ENCODE results near the gene MAP3K8.

DNA sequence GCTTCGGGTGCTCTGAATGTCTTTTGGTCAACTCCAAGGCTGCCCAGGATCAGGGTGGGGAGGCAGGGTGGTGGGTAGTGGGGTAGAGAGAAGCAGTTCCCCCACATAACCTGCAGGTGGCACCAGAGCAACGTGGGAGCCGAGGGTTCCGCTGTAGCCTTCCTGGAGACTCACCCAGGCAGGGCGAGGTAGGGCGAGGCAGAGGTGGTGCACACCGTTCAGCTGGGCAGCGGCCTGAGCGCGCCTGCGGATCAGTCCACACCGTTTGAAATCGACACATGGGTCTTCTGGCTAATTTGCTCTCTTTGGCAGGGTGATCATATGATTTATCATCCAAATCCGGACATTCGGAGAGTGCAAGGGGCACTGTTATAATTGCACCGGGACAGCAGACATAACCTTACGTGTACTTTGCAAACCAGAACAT lies 41.4 kb upstream of the MAP3K8 start:
- TF ChIP-seq POLR2A (IDR thresholded peaks at IDR 0.05; ENCODE audit: low read length) (no peak), GATA1 (IDR thresholded peaks at IDR 0.05; ENCODE audit: low read depth, low read length) (no peak)
